ENCODE results near the gene MAPK4. TPM values are rescaled to one million over a fixed set of nuclear protein-coding genes. Genes with fewer than 3 reads are reported as not detected.

The MAPK4 gene
- total RNA-seq, 1 experiment from 2014 or later, result not detected

DNA sequence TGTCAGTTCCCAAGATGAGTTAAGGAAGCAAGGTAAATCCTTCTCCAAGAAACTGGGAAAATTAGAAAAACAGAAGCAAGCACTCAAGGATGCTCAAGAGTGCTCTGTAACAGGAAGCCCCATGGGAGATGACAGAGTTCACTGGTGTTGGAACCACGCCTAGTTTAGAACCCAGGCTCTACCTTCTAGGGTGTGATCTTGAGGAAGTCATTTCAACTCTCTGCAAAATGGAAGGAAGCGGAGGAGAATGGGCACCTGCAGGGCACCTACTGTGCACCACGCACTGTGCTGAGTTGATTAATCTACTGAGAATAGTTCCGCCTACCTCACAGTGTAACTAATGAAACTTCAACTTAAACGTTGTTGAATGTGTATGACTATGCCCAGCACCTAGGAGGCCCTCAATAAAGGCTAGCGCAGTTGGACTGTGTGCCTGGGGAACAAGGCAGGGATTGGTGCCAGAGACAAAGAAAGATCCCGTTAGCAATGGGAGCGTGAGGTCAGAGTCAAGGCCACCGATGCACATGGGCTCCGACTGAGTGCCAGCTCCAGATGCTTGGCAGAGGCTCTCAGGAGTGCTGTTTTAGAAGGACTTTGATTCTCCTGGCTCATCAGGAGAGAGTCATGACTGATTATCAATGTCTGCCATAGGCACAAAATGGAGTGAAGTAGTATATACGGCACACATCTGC is 93.7 kb downstream of the MAPK4 start:
- DNase-seq (ENCODE audit: low read depth), result no peak

- no peak for DNase-seq (ENCODE audit: low read depth)
Measured at GRCh38 chr18:50654211-50654610, 94.3 kb downstream of the MAPK4 start.

DNA sequence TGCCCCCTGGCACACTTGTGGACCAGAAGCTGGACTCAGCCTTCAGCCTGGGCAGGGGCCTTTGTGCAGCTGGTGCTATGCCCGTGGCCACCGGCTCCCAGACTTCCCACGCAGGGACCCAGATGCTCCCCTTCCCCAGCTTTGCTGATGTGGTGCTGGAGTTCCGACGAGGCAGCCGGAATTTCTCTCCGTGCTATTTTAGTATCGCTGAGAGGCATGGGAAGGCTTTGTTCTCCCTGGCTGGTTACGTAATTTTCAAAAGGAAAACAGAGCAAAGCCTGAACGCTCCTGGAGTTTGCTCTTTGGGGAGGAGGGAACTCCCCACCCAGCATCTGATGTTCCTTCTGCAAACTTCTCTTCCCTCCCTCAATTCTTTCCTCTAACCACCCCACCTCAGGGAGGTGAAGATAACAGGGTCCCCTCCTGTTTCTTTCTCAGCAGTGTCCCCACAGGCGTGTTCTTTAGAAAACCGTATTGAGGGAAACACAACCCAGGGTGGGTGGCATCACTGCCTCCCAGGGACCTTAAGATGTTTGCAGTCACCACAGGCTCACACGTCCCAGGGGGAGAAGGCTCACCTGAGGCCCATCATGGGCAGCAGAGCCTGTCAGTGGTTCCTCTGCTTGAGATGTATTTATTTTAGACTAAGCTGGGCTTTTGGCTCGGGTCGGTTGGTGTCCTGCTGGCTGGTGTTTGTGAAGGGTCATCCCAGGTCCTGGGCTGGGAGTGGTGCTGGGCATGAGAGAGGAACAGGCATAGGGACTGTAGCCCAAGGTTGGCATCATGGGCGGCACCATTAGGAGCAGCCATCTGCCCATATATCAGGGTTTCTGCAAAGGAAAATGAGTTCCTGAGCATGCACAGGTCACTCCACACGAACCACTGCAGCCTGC is 95.0 kb downstream of the MAPK4 start:
- DNase-seq (ENCODE audit: low read depth), result no peak

DNA sequence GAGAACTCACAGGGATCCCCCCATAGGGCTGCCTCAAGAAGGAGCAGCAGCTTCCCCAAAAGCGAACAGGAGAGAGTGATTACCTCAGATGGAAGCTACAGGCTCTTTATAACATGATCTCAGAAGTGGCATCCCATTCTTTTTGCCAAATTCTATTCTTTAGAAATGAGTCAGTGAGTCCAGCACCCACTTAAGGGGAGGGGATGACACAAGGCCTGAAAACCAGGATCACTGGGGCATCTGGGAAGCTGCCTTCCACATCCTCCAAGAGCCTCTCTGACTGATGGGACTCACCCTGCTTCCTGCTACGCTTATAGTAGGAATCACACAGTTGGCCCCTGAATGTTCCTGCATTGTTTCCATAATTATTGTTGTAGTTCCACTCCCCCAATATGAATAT is 96.5 kb downstream of the MAPK4 start:
- no peak for DNase-seq (ENCODE audit: low read depth)

DNA sequence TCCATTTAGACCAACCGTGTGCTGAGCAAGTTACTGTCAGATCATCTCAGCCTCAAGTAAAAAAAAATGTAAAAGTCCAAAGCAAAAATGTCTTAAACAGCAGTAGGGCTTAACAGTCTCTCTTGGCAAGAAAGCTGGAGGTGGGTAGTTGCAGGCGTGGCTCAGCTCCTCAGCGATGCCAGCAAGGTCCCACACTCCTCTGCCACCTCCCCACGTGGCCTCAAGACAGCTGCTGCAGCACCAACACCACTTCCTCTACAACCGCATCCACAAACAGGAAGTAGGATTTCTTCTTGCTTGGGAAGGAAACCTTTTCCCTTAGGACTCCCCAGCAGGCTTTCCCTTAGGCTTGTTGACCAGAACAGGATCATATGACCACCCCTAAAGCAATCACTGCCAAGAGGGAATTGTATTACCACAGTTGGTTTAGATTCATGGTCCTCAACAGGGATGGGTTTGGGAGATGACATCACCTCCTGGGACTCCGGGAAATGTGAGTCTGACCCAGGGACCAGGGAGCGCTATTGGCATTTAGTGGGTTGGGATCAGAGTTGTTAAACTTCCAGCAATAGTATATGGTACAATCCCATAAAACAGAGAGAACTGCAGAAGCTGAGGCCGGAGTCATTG is 97.1 kb downstream of the MAPK4 start:
- no peak for DNase-seq (ENCODE audit: low read depth)

- no peak for DNase-seq (ENCODE audit: low read depth)
Measured at GRCh38 chr18:50658601-50659000, 98.7 kb downstream of the MAPK4 start.

DNA sequence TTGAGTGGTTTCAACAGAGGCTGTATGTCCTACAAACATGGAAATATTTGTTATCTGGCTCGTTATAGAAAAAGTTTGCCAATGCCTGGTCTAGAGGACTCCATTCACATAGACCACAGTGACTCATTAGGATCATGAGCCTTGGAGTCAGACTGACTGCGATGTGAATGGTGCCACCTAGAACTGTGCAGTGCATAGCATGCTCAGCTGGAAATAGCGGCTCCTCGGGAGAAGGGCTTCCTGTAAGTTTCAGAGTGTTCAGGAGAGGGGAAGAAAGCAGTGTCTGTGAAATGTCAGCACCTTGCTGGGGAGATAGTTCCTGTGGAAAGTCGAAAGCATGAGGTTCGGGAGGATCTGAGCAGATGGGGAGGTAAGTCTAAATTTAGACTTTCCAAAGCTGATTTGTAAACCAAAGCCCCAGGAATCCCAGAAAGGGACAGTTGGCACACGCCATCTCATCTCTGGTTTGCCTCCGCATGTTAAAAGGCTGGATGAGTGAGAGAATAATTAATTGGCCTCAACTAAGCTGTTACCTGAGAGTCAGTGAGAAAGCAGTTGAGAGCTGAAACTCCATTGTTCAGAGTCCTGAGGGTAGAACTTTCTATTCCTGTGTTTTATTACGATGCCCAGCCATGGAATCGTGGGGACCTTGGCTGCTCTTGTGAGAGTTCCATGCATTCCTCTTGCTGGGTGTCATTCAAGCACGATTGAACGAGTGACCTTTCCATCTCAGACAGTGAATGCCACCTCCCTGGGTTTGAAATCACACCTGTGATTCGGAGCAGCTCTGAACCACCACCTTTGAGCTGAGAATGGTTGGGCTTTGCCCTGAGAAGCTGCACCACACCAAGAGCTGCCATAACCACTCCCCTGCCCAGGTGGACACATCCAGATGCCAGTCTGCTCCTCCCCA is 99.5 kb downstream of the MAPK4 start:
- DNase-seq (ENCODE audit: low read depth), result peak; percentile 1

- no peak for DNase-seq (ENCODE audit: low read depth)
Measured at GRCh38 chr18:50661013-50661412, 101.1 kb downstream of the MAPK4 start.

DNA sequence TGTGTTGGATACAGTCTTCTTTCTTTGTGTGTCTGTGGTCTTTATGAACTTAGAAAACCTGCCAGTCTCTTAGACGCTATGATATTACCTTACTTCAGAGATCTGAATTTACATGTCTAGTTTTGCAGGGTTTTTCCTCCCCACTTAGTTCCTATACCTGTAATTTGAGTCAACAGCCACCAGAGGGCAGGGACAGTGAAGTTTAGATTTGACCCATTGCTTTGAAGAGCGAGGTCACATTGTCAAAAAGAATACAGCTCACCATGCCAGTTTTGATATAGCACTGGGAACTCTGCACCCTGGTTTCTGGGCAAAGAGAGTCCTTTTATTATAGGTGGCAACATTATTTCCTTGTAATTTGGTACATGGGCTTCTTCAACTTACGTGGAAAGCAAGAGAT is 102.3 kb downstream of the MAPK4 start:
- DNase-seq (ENCODE audit: low read depth), result no peak

DNA sequence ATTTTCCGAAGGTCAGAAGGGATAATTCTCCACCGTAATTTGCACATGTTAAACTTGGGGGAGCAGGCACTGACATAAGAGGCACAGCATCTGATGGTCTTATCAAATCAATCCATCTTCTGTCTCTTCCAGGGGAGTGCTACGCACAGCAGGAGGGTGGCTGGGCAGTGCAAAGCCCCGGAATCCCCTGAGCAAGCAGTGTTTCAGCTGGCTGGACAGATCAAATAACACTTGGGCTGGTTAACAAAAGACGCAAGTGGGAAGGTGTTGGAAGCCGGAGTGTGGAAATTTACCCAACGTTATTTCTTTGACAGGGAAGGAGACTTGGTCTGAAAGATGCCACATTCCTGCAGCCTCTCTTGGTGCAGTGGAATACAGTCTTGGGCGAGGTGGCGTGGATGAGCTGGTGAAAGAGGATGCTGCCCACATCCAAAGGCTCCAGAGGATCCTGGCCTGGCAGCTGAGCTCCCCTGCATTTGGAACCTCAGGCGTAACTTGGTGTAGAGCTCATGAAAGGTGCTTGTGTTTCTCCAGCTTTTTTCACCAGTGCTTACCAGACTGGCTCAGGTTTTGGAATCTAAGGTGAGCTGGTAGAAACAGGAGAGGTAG is 103.0 kb downstream of the MAPK4 start:
- no peak for DNase-seq (ENCODE audit: low read depth)

- no peak for DNase-seq (ENCODE audit: low read depth)
Measured at GRCh38 chr18:50663626-50664441, 103.9 kb downstream of the MAPK4 start.

DNA sequence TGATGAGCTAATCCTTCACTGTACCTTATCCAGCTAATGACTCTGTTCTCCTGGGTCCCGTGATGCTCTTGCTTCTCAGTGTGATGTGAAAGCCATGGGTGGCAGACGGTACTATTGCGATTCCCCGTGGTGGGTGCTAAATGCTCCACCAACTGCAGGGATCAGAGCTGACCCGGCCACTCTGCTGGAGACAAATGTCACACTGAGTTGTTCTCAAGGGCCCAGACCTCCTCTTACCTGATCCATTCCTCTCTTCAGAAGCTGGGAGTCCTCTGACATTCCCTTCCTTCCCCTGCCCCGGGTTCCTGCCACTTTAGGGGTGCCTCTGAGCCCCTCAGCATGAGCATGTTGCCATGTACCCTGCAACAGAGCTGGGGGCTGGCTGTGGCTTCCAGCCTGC is 105.1 kb downstream of the MAPK4 start:
- no peak for DNase-seq (ENCODE audit: low read depth)

DNA sequence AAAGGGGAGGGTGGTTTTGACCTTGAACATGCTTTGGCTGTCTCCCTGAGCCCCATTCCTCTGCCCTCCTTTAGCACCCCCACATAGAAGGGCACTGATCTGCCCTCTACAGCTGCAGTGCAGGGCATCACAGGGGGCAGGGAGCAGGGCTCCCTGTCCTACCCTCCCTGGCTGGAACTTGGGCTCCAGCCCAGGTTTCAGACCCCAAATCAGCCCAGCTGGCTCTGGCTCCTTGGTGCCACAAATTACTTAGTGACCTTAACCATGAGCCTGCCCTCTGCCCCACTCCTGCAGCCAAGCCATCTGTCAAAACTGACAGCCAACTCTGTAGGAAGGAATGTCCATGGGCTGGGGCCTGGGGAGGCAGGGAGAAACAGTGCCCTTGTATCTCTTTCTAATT is 105.6 kb downstream of the MAPK4 start:
- DNase-seq (ENCODE audit: low read depth), result no peak

- DNase-seq (ENCODE audit: low read depth), result no peak
Measured at GRCh38 chr18:50666536-50666935, 106.6 kb downstream of the MAPK4 start.

DNA sequence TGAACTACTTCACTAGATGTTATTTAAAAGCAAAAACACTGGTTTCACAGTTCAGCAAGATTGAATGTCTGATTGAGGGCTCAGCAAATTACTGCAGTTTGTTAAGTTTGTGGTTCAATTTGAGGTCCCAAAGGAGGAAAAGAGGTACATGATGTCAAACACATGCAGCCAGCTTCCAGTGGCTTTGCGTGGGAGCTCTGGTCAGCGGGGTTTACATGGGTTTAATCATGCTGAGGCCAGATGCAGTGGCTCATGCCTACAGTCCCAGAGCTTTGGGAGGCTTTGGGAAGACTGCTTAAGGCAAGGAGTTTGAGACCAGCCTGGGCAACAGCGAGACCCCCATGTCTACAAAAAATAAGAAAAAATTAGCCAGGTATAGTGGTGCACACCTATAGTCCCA is 111.5 kb downstream of the MAPK4 start:
- no peak for DNase-seq (ENCODE audit: low read depth)

DNA sequence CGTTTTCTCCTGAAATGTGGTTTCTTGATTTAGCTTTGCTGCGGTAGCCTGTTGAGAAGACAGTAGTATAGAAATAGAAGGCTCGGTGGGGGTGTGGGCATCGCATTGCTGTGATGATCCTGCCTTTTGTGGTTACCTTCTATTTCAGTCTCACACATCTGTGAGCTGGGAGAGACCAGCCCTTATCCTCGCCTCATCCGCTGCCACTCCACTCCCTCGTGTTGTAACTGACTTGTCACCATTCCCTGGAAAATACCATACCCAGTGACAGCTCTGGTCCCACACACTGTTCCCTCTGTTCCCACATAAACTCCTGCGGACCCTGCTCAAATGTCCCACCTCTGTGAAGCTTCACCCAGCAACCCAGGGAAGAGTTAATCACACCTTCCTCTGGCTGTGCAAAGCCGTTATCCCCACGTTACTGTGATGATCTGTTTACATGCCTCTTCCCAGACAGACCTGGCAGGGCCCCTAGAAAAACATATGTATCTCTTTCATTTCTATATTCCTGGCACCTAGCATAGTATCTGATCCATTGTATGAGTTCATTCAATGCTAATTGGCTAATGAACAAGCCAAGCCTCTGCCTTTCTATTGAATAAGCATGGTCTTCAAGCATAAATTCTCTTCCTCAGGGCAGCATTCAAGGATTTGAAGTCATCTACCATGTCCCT is 114.6 kb downstream of the MAPK4 start:
- no peak for DNase-seq (ENCODE audit: low read depth)

DNA sequence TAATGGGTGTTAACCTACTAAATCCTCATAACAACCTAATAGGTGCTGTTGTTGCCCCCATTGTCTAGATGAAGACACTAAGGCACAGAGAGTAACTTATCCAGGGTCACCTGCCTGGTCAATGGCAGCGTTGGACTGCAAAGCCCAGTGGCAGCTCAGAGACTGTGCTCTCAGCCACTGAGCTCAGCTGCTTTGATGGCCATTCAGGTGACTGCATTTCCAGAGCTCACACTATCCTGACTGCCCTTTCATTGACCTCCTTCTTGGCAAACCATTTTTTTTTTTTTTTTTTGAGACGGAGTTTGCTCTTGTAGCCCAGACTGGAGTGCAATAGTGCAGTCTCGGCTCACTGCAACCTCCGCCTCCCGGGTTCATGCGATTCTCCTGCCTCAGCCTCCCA is 115.2 kb downstream of the MAPK4 start:
- no peak for DNase-seq (ENCODE audit: low read depth)

GRCh38 chr18:50678651-50679050 is 118.8 kb downstream of the MAPK4 start:
- DNase-seq (ENCODE audit: low read depth), result no peak

- DNase-seq (ENCODE audit: low read depth), result no peak
Measured at GRCh38 chr18:50679056-50679455, 119.2 kb downstream of the MAPK4 start.

GRCh38 chr18:50679656-50680055 is 119.8 kb downstream of the MAPK4 start:
- no peak for DNase-seq (ENCODE audit: low read depth)

Measured in LHCN-M2 (cell line).